HG03565 (cell line): Measurements from ENCODE around the gene KRTAP12-4.
"Not testable (repeated sequence)": the region's sequence is repeated elsewhere in the genome, so short reads cannot be mapped to it uniquely, and the experiment has no call there.

Experiments used
- ATAC-seq: cut with Tn5 transposase; IDR thresholded peaks from one replicate; pipeline ENCODE4 v1.9.1; 2021; ENCODE audit warnings: mild to moderate bottlenecking, moderate library complexity; ENCODE audit not compliant: unreplicated experiment

KRTAP12-4 gene

GRCh38 chr21:44654576-44655175 lies at the start of gene KRTAP12-4:
Gene KRTAP12-4 (minus strand): TSS chr21:44654659. CDS start chr21:44654614, 45 bp downstream.
- ATAC-seq, result no peak

- ATAC-seq, result no peak
Observed at GRCh38 chr21:44703731-44704635, 49.5 kb upstream of the KRTAP12-4 start.

- ATAC-seq, result no peak
Observed at GRCh38 chr21:44702973-44703730, 48.7 kb upstream of the KRTAP12-4 start.

GRCh38 chr21:44702111-44702972 lies 47.9 kb upstream of the KRTAP12-4 start:
- ATAC-seq, result no peak

GRCh38 chr21:44701541-44701940 lies 47.1 kb upstream of the KRTAP12-4 start:
- no peak for ATAC-seq

GRCh38 chr21:44701023-44701400 lies 46.6 kb upstream of the KRTAP12-4 start:
- no peak for ATAC-seq

GRCh38 chr21:44700101-44701022 lies 45.9 kb upstream of the KRTAP12-4 start:
- ATAC-seq, result no peak

- no peak for ATAC-seq
Observed at GRCh38 chr21:44699502-44700001, 45.1 kb upstream of the KRTAP12-4 start.

- no peak for ATAC-seq
Observed at GRCh38 chr21:44697811-44698734, 43.6 kb upstream of the KRTAP12-4 start.

- ATAC-seq, result not testable (repeated sequence)
Observed at GRCh38 chr21:44697172-44697810, 42.8 kb upstream of the KRTAP12-4 start, which contains the start of gene KRTAP10-12. Gene KRTAP10-12 (plus strand): TSS chr21:44697172. CDS start chr21:44697202, 30 bp downstream.

- no peak for ATAC-seq
Observed at GRCh38 chr21:44696572-44696971, 42.1 kb upstream of the KRTAP12-4 start.

GRCh38 chr21:44695641-44696040 lies 41.2 kb upstream of the KRTAP12-4 start:
- no peak for ATAC-seq

GRCh38 chr21:44695184-44695583 lies 40.7 kb upstream of the KRTAP12-4 start:
- no peak for ATAC-seq

GRCh38 chr21:44694776-44695175 lies 40.3 kb upstream of the KRTAP12-4 start:
- ATAC-seq, result no peak

- no peak for ATAC-seq
Observed at GRCh38 chr21:44692798-44693512, 38.5 kb upstream of the KRTAP12-4 start.

GRCh38 chr21:44691686-44692085 lies 37.2 kb upstream of the KRTAP12-4 start:
- no peak for ATAC-seq

- ATAC-seq, result not testable (repeated sequence)
Observed at GRCh38 chr21:44689740-44690139, 35.3 kb upstream of the KRTAP12-4 start.
